Osteocyte (in vitro differentiated cells): Measurements from ENCODE around the gene FXYD4. TPM values are rescaled to one million over a fixed set of nuclear protein-coding genes. Genes with fewer than 3 reads are reported as not detected.

Experiments
- DNase-seq: peaks from one replicate; pipeline ENCODE4 v3.0.0; 2021; ENCODE audit warnings: mixed read lengths; ENCODE audit not compliant: unreplicated experiment; ENCODE audit errors: extremely low spot score
- H3K27ac Mint-ChIP-seq: one replicate; pipeline ENCODE4 v1.8.0; 2021; ENCODE audit warnings: mild to moderate bottlenecking, mixed read lengths; ENCODE audit not compliant: unreplicated experiment
- H3K27me3 Mint-ChIP-seq: one replicate; pipeline ENCODE4 v1.8.0; 2021; ENCODE audit warnings: mixed read lengths; ENCODE audit not compliant: unreplicated experiment
- H3K36me3 Mint-ChIP-seq: one replicate; pipeline ENCODE4 v1.8.0; 2021; ENCODE audit warnings: mixed read lengths; ENCODE audit not compliant: unreplicated experiment
- H3K4me1 Mint-ChIP-seq: one replicate; pipeline ENCODE4 v1.8.0; 2021; ENCODE audit warnings: mixed read lengths; ENCODE audit not compliant: unreplicated experiment
- H3K4me3 Mint-ChIP-seq: one replicate; pipeline ENCODE4 v1.8.0; 2021; ENCODE audit warnings: mild to moderate bottlenecking, moderate library complexity, mixed read lengths; ENCODE audit not compliant: unreplicated experiment
- H3K9me3 Mint-ChIP-seq: one replicate; pipeline ENCODE4 v1.8.0; 2021; ENCODE audit warnings: mixed read lengths; ENCODE audit not compliant: unreplicated experiment
- CTCF ChIP-seq: fragments of 200-600 bp; sonication (generic); IDR thresholded peaks from 2 replicates; pipeline ENCODE4 v1.5.0; 2021; ENCODE audit warnings: antibody characterized with exemption, mild to moderate bottlenecking, moderate library complexity
- total RNA-seq: library from RNA; stranded (reverse); gene quantifications from 2 replicates; pipeline ENCODE4 v1.2.1, GENCODE V29; 2021

The FXYD4 gene
- total RNA-seq, 1 donor from 2014 or later: not detected

DNA sequence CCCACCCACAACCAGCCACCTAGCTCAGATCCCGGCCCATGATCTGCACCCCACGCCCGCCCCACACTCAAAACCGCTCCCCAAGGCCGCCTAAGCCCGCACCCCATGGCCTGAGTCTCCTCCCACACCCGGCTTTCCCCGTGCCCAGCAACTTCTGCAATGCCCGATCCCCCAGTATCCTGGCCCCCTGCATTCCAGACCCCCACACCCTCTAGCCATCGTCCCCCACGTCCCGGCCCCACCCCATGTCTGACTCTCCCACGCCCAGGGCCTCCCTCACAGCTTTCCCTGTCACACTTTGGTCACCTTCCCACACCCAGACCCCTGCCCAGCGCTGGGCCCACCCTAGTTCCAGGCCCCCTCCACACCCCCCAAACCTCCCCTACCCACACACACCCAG lies 20.1 kb upstream of the FXYD4 start:
- peaks cover 8% of the 10 kb centered on the region for H3K27me3 Mint-ChIP-seq
- no peak for TF ChIP-seq CTCF
- H3K9me3 Mint-ChIP-seq: no peaks in the 10 kb centered on the region
- no peak for DNase-seq
- H3K4me1 Mint-ChIP-seq: peaks cover 18% of the 10 kb centered on the region
- H3K27ac Mint-ChIP-seq: no peak overlapping the region
- H3K36me3 Mint-ChIP-seq: no peaks in the 10 kb centered on the region
- H3K4me3 Mint-ChIP-seq: no peak overlapping the region

DNA sequence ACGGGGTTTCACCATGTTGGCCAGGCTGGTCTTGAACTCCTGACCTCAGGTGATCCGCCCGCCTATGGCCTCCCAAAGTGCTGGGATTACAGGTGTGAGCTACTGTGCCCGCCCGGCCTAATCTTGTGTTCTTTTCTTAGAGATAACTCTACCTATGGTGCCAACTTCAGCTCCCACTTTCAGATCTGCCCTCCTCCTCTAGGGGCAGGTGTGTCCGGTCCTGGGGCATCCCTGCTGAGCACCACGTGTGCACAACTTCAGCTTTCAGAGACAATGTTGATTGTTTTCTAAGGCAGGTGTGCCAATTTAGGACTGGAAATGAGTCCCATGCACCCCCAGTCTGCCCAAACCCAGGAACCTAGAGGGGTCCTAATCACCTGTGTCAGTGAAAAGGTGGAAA lies 18.5 kb upstream of the FXYD4 start:
- H3K9me3 Mint-ChIP-seq: no peaks in the 10 kb centered on the region
- no peak overlapping the region for H3K27ac Mint-ChIP-seq
- H3K36me3 Mint-ChIP-seq: no peaks in the 10 kb centered on the region
- peaks cover 8% of the 10 kb centered on the region for H3K27me3 Mint-ChIP-seq
- no peak for TF ChIP-seq CTCF
- DNase-seq: no peak
- H3K4me3 Mint-ChIP-seq: no peak overlapping the region
- H3K4me1 Mint-ChIP-seq: peaks cover 18% of the 10 kb centered on the region

GRCh38 chr10:43353495-43354329 lies 17.7 kb upstream of the FXYD4 start:
- Mint-ChIP-seq H3K4me3 (no peak overlapping the region), H3K27ac (no peak overlapping the region), H3K27me3 (peaks cover 8% of the 10 kb centered on the region), H3K36me3 (no peaks in the 10 kb centered on the region), H3K4me1 (peaks cover 11% of the 10 kb centered on the region), H3K9me3 (no peaks in the 10 kb centered on the region)
- no peak for TF ChIP-seq CTCF
- DNase-seq: no peak

DNA sequence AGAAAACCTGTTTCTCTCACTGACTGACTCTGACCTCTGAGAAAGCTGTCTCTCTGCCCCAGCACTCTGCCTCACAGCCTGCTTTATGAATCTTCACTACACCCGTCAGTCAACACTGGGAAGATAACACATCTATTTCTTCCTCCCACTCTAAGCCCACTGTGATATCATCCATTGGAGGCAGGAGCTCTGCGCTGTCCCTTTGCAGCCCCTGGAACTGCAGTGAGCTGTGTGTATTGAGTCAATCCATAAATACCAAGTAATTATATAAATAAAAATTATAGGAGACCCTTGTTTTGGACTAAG lies 17.2 kb upstream of the FXYD4 start:
- TF ChIP-seq CTCF: no peak
- no peak overlapping the region for H3K27ac Mint-ChIP-seq
- DNase-seq: no peak
- H3K36me3 Mint-ChIP-seq: no peaks in the 10 kb centered on the region
- no peaks in the 10 kb centered on the region for H3K9me3 Mint-ChIP-seq
- peaks cover 8% of the 10 kb centered on the region for H3K27me3 Mint-ChIP-seq
- peaks cover 11% of the 10 kb centered on the region for H3K4me1 Mint-ChIP-seq
- H3K4me3 Mint-ChIP-seq: no peak overlapping the region

DNA sequence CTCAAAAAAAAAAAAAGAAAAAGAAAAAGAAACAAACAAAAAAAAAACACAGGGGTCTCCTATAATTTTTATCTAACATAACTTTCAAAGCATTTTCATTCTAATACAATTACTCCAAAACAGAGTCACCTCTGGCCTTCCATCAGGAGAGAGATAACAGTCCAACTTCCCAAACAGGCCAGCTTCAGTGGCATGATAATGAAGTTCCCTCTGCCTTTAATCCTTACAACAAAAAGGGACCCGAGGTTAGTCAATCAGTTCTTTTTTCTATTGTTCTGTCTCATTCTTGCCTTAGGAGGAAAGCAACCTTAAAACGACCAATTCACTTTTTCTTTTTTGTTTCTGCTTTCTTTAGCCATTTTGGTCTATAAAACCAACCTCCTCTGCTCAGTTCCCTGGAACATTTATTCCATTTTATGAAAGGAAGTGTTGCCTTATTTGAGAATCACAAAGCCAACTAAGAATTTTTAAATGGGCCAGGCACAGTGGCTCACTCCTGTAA lies 16.5 kb upstream of the FXYD4 start:
- Mint-ChIP-seq H3K4me1 (peaks cover 11% of the 10 kb centered on the region), H3K4me3 (no peak overlapping the region), H3K36me3 (no peaks in the 10 kb centered on the region), H3K9me3 (no peaks in the 10 kb centered on the region), H3K27ac (no peak overlapping the region), H3K27me3 (peaks cover 8% of the 10 kb centered on the region)
- no peak for TF ChIP-seq CTCF
- no peak for DNase-seq
